ENCODE measurements around the gene ANKRD18B.
"Not testable (repeated sequence)": the region's sequence is repeated elsewhere in the genome, so short reads cannot be mapped to it uniquely, and the experiment has no call there.

The ANKRD18B gene

DNA sequence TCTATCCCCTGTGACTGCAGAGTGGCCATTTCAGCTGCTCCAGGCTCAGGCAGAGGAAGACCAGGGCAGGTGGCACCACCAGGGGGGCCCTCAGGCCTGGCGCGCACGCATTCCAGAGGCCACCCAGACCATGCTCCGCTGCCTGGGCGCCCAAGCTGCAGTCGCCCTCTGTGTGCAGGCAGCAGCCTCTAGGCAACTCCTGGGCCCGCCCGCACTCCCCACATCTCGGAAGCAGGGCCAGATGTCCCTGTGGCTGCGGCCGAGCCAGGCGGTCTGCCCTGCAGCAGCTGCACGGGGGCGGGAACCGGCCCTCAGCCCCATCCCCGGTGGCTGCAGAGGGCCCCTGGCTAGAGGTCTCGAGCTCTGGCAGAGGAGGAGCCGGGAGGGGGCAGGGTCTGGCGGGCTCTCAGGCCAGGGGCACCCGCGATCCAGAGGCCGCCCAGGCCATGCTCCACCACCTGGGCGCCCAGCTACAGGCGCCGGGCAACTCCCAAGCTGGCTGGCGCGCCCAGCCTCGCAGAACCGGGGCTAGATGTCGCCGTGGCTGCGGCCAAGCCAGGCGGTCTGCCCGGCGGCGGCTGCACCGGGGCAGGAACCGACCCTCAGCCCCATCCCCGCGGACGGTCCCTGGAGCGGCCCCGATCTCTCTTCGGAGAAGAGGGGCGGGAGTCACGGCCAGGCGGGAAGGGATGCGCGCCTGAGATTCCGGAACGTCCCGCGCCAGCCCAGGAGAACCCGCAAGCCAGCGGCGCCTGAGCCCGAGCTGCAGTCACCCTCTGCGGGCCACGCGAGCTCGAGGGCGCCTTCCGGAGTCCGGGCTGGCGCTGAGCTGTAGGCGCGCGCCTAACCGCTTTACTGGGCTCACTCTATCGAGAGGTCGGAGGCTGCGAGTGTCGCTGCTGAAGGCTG lies at the start of gene ANKRD18B:
Gene ANKRD18B, plus strand, starts transcription at position 855 of the 909 bp plus-strand sequence. CDS start 239 bp downstream, outside the sequence.
- peak in 1 of 56 donors; percentile 22 for DNase-seq

GRCh38 chr9:33475357-33475756 lies 48.7 kb upstream of the ANKRD18B start:
- DNase-seq: no peak

GRCh38 chr9:33476503-33476902 lies 47.5 kb upstream of the ANKRD18B start:
- DNase-seq: no peak

GRCh38 chr9:33480106-33480505 lies 43.9 kb upstream of the ANKRD18B start:
- no peak for DNase-seq

DNA sequence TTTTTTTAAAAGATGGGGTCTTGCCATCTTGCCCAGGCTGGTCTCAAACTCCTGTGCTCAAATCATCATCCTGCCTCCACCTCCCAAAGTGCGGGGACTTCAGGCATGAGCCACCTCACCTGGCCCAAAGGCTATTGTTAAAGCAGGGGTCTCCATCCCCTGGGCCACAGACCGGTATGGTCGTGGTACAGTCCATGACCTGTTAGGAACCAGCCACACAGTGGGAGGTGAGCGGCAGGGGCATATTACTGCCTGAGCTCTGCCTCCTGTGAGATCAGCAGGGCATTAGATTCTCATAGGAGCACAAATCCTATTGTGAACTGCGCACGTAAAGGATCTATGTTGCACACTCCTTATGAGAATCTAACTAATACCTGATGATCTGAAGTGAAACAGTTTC lies 43.1 kb upstream of the ANKRD18B start:
- DNase-seq: no peak

DNA sequence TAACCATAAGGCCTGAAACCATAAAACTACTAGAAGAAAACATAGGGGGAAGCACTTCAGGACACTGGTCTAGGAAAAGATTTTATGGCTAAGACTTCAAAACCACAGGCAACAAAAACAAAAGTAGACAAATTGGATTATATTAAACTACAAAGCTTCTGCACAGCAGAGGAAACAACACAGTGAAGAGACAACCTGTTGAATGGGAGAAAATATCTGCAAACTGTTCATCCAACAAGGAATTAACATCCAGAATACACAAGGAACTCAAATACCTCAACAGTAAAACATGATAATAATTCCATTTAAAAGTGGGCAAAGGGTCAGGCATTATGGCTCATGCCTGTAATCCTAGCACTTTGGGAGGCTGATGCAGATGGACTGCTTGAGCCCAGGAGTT lies 38.7 kb upstream of the ANKRD18B start:
- not testable (repeated sequence) for DNase-seq

DNA sequence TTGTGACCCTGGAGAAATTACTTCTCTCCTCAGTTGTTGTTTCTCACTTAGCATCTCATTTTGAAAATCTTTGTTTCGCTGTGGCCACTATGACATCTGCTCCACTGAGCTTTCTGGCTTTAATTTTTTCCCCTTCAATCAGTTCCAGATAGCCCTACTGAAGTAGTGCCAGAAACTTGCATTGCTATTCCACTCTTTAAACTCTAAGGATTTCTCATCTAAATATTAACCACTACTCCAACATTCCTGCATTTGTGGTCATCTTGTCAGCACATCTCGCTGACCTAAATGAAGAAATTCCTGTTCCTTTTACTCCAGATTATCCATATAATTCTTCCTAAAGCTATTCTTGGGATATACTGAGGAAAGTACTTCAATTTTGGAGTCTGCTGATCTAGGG lies 35.0 kb upstream of the ANKRD18B start:
- no peak for DNase-seq

GRCh38 chr9:33493819-33494218 lies 30.2 kb upstream of the ANKRD18B start:
- DNase-seq: not testable (repeated sequence)

DNA sequence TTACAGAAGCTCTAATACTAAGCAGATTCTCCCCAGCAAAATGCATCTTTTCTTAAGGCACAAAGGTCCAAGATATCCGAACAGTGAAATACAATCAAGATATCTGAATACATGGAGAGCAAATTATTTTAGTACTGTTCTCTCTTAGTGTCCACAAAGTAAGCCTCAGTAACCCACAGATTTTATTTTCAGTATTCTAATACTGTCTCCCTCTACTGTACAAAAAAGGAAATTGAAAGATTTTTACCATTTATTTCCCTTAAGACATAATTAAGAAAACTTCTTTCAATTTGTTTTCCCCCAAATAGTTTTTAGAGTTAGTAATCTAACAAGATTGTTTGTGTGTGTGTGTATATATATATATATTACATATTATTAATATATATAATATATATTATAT lies 25.7 kb upstream of the ANKRD18B start:
- DNase-seq: no peak

- no peak for DNase-seq
These were observed 17.3 kb upstream of the ANKRD18B start for GRCh38 chr9:33506626-33507370.

DNA sequence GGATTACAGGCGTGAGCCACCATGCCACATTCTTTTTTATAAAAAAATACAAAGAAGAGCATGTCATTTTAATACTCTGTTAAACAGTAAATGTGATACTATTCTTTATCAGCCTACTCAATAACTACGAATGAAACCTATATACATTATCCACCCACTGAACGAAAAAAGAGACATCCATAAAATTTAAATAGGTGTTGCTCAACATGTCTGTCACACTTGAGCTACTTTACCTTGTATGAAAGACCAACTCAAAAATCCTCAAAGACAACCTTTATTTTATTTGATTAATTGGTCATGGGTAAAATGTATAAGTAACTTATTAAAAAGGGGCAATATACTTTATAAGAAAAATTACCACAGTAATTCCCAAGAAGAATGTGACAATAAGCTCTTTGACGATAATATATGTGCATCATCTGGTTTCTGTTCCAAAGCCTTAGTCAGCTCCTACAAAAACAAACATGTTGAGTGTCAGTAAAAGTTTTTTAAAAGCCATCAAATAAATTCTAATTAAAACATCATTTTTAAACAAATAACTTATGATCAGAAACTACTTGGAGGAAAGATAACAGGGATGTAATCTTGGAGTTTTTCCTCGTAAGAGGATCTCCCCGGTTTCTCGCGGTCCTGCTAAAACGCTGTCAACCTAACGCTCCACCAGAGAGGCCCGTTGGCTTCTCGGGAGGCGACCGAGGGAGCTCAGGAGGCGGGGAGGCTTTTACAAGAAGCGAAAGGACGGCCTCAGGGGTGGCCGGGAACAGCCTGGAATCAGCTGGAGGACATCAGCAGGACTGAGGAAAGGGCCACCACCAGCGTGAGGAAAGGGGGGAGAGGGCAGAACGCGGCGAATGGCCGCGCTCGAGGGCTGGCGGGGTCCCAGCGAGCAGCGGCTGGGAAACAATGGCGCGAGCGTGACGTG lies 13.5 kb upstream of the ANKRD18B start:
- peak in 51 of 56 donors; percentile 14 to 81 (median 52) for DNase-seq

GRCh38 chr9:33511184-33511517 lies 12.9 kb upstream of the ANKRD18B start:
- not testable (repeated sequence) for DNase-seq

DNA sequence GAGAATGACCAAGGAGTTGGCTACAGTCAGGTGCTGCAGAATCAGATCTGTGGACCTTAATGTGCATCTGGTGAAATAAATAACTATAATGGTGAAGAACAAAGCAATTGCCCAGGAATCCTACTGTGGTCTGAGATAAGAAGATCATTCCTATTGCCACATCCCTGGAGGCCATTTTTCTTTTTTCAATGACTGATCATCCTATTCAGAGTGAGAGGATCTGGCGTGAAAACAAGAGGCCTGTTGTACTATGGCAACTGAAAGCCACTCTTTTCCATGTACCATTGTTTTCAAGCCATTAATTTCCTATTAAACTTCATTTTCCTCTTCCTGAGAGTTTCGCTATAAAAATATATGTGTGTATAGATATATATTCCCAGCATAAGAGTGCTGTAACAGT lies 11.5 kb upstream of the ANKRD18B start:
- DNase-seq: not testable (repeated sequence)

GRCh38 chr9:33515342-33515995 lies 8.6 kb upstream of the ANKRD18B start:
- DNase-seq: not testable (repeated sequence)

- not testable (repeated sequence) for DNase-seq
These were observed 7.7 kb upstream of the ANKRD18B start for GRCh38 chr9:33516397-33516796.

GRCh38 chr9:33517373-33517772 lies 6.7 kb upstream of the ANKRD18B start:
- peak in 1 of 56 donors; percentile 19 for DNase-seq

DNA sequence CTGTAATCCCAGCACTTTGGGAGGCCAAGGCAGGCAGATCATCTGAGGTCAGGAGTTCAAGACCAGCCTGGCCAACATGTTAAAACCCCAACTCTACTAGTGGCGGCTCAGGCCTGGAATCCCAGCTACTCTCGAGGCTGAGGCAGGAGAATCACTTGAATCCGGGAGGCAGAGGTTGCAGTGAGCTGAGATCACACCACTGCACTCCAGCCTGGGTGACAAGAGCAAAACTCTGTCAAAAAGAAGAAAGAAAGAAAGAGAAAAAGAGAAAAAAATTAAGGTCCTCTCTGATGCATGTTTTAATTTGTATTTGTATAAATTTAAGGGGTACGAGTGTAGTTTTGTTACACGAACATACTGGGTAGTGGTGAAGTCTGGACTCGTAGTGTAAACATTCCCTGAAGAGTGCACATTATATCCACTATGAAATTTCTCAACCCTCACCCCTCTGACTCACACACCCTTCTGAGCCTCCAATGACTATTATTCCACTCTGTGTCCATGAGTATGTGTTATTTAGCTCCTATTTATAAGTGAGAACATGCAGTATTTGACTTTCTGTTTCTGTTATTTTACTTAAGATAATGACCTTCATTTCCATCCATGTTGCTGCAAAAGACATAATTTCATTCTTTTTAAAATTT lies 6.0 kb upstream of the ANKRD18B start:
- not testable (repeated sequence) for DNase-seq

DNA sequence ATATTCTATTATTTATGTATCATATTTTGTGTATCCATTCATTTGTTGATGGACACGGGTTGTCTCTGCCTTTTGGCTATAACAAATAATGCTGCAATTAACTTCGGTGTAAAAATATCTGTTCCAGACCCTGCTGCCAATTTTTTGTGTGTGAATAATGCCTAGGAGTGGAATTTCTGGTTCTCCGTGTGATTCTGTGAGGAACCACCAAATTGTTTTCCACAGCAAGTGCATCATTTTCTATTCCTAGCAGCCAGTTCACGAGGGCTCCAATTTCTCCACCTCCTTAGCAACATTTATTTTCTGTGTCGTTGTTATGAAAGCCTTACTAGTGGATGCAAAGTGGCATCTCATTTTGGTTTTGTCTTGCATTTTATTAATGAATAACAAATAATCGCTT lies 2.2 kb upstream of the ANKRD18B start:
- not testable (repeated sequence) for DNase-seq

GRCh38 chr9:33524306-33524947 lies 376 bp downstream of the ANKRD18B start:
- no peak for DNase-seq

- not testable (repeated sequence) for DNase-seq
These were observed 4.0 kb downstream of the ANKRD18B start for GRCh38 chr9:33528069-33528468.

Data from nucleus accumbens (tissue), 56 donors.